Naive thymus-derived CD8-positive, alpha-beta T cell (primary cell): ENCODE results near the gene PTCD3. TPM values are rescaled to one million over a fixed set of nuclear protein-coding genes. Genes with fewer than 3 reads are reported as not detected.
A peak's percentile ranks its signal among the peaks of the same experiment; 100 is the strongest.

ENCODE experiments used
- ATAC-seq, 2 donors: fragments of 150-1000 bp; cut with Tn5 transposase in 1 of 2; sonication (Bioruptor Pico), chemical (Tn5 transposase) in 1 of 2; 1 replicate in 1 of 2; 2 replicates in 1 of 2; pipeline ENCODE4 v1.10.0; 2021; ENCODE audit warnings: mild to moderate bottlenecking in 2 of 2, moderate library complexity in 2 of 2
- POLR2A ChIA-PET: fragments of 350-600 bp; sonication (Branson Sonifier 250); formaldehyde crosslinking; loops from one replicate; lab custom pipeline; 2021; ENCODE audit warnings: antibody characterized with exemption; lab: Charles Lee
- DNase-seq, 10 donors: peaks; one replicate each; pipeline versions ENCODE4 v3.0.0 to v3.0.0-alpha.2; 2020 to 2022
- H3K27ac Mint-ChIP-seq, 10 donors: one replicate each; pipeline ENCODE4 v1.8.0; 2020 to 2022; ENCODE audit warnings: mild to moderate bottlenecking in 10 of 10, mixed read lengths in 10 of 10, moderate library complexity in 4 of 10, inconsistent platforms in 1 of 10
- H3K27me3 Mint-ChIP-seq, 5 donors: one replicate each; pipeline ENCODE4 v1.8.0; 2021 to 2022; ENCODE audit warnings: mixed read lengths in 5 of 5
- H3K36me3 Mint-ChIP-seq, 3 donors: one replicate each; pipeline ENCODE4 v1.8.0; 2020 to 2022; ENCODE audit warnings: mixed read lengths in 3 of 3, mild to moderate bottlenecking in 2 of 3, inconsistent platforms in 1 of 3
- H3K4me1 Mint-ChIP-seq, 4 donors: one replicate each; pipeline ENCODE4 v1.8.0; 2021 to 2022; ENCODE audit warnings: mixed read lengths in 4 of 4
- H3K4me3 Mint-ChIP-seq, 10 donors: one replicate each; pipeline ENCODE4 v1.8.0; 2020 to 2022; ENCODE audit warnings: mild to moderate bottlenecking in 10 of 10, mixed read lengths in 10 of 10, moderate library complexity in 6 of 10, inconsistent platforms in 1 of 10
- H3K9me3 Mint-ChIP-seq, 9 donors: one replicate each; pipeline ENCODE4 v1.8.0; 2020 to 2022; ENCODE audit warnings: mixed read lengths in 9 of 9, mild to moderate bottlenecking in 3 of 9, inconsistent platforms in 1 of 9, moderate library complexity in 1 of 9
- polyA plus RNA-seq, 3 donors: library from polyadenylated mRNA; unstranded; fragments of 300-500 nt; fragmentation: Illumina TruSeq; gene quantifications; one replicate each; pipeline ENCODE4 v1.2.3, GENCODE V29; 2021
- total RNA-seq, 8 experiments: library from RNA in 2 of 8; stranded (reverse) in 2 of 8; gene quantifications; one replicate each; pipeline ENCODE4 v1.2.3 and lab custom pipeline; 2021 to 2026

Gene PTCD3
- total and polyA plus RNA-seq, 5 experiments from 2014 or later, result 41.5 to 202 (median 42.1) TPM

GRCh38 chr2:86135653-86136052 is 29.6 kb downstream of the PTCD3 start:
- H3K4me1 Mint-ChIP-seq, result peaks cover 6 to 20% (median 16%) of the 10 kb centered on the region in 4 donors
- H3K27ac Mint-ChIP-seq, result no peak overlapping the region
- DNase-seq, result no peak
- no peak overlapping the region for H3K4me3 Mint-ChIP-seq
- peaks cover 22 to 97% (median 58%) of the 10 kb centered on the region in 3 donors for H3K36me3 Mint-ChIP-seq
- ATAC-seq, result no peak
- POLR2A ChIA-PET, result no interaction called here
- H3K27me3 Mint-ChIP-seq, result no peaks in the 10 kb centered on the region
- no peaks in the 10 kb centered on the region for H3K9me3 Mint-ChIP-seq

DNA sequence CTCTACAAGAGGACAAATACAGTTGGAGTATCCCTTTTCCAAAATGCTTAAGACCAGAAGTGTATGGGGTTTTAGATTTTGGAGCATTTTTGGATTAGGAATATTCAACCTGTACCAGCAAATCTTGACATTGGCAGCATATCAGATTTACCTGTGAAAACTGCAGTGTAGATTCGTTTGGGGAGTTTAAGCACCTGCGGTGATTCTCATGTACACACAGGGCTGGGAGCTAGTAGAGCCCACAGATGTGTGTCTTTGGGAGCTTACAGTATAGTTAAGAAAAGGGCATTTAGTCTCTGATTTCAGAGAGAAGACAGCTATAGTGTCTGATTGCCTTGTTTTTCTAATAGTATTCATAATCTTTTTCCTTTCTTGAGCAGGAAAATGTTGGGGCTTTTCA is 30.1 kb downstream of the PTCD3 start:
- Mint-ChIP-seq H3K4me1 (peaks cover 6 to 20% (median 16%) of the 10 kb centered on the region in 4 donors), H3K36me3 (peaks cover 22 to 96% (median 58%) of the 10 kb centered on the region in 3 donors), H3K27me3 (no peaks in the 10 kb centered on the region), H3K9me3 (no peaks in the 10 kb centered on the region), H3K27ac (peak overlapping the region in 3 of 10 donors; percentile 37 to 73 (median 58)), H3K4me3 (no peak overlapping the region)
- POLR2A ChIA-PET, result interaction anchor here (0.5 kb wide), 1 partner anchor 199 kb away, joined by 4 read pairs; no protein-coding TSS in a partner anchor
- DNase-seq, result no peak
- no peak for ATAC-seq

DNA sequence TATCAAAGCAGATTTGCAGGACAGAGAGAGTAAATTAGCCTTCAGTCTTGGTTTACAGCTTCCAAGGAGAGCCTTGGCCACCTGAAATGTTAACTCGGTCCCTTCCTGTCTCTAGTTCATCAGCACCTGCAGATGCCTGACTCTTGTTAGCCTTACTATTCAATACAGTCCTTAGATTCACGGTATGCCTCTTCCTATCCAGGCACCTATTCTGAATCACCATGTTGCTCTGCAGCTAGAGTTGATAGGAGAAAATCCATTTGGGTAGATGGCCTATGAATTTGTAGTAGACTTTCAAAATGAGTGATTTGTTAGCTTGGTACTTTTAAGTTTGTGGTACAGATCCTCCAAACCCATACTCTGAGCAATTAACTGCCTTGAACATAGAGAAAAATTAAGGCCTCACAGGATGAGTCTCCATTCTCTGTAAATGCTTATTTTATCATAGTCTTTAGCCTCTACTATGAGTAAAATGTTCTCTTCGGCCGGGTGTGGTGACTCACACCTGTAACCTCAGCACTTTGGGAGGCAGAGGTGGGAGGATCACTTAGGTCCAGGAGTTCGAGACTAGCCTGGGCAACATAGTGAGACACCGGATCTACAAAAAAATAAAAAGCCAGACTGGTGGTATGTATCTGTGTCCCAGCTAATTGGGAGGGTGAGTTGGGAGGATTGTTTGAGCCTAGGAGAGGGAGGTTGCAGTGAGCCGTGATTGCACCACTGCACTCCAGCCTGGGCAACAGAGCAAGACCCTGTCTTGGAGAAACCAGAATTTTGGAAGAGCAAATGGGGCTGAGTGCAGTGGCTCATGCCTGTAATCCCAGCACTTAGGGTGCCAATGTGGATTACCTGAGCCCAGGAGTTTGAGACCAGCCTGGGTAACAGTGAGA is 32.9 kb downstream of the PTCD3 start:
- Mint-ChIP-seq H3K9me3 (no peaks in the 10 kb centered on the region), H3K4me3 (peak overlapping the region in 1 of 10 donors; percentile 4), H3K4me1 (peaks cover 6 to 20% (median 16%) of the 10 kb centered on the region in 4 donors), H3K36me3 (peaks cover 18 to 89% (median 46%) of the 10 kb centered on the region in 3 donors), H3K27ac (peak overlapping the region; percentile 11 to 94 (median 66)), H3K27me3 (no peaks in the 10 kb centered on the region)
- DNase-seq (no peak), ATAC-seq (no peak)
- POLR2A ChIA-PET, result interaction anchor here (0.6 kb wide), 1 partner anchor 605 kb away, joined by 4 read pairs; no protein-coding TSS in a partner anchor

GRCh38 chr2:86139981-86140380 is 33.9 kb downstream of the PTCD3 start:
- peak overlapping the region in 8 of 10 donors; percentile 11 to 93 (median 72) for H3K27ac Mint-ChIP-seq
- ATAC-seq, result peak; percentile 53 to 77
- no peaks in the 10 kb centered on the region for H3K9me3 Mint-ChIP-seq
- peaks cover 13 to 89% (median 42%) of the 10 kb centered on the region in 3 donors for H3K36me3 Mint-ChIP-seq
- no peak overlapping the region for H3K4me3 Mint-ChIP-seq
- peaks cover 6 to 20% (median 16%) of the 10 kb centered on the region in 4 donors for H3K4me1 Mint-ChIP-seq
- DNase-seq, result peak in 3 of 10 donors; percentile 5 to 31 (median 18)
- H3K27me3 Mint-ChIP-seq, result no peaks in the 10 kb centered on the region
- POLR2A ChIA-PET, result interaction anchor here (1.0 kb wide), 1 partner anchor 66 kb away, joined by 5 read pairs; no protein-coding TSS in a partner anchor

DNA sequence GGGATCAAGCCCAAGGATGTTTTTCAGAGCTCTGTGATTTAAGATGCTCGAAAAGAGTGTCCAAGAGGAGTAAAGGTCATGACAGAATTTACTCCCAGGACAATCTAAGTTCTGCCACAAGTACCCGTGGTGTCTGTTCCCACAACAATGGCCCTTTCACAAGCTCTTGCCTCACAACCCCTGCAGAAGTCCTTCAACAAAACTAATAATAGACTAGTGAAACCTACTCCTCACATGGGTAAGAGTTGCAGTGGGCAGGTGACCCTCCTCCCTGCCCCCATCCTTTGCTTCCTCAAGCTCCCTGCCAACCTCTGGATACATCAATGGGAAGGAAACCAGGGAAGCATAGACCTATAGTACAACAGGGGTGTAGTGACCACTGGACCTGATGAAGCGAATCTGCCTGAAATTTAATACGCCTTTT is 34.9 kb downstream of the PTCD3 start:
- peaks cover 6 to 20% (median 16%) of the 10 kb centered on the region in 4 donors for H3K4me1 Mint-ChIP-seq
- H3K4me3 Mint-ChIP-seq, result no peak overlapping the region
- no peaks in the 10 kb centered on the region for H3K27me3 Mint-ChIP-seq
- H3K27ac Mint-ChIP-seq, result peak overlapping the region in 7 of 10 donors; percentile 9 to 69 (median 49)
- ATAC-seq (no peak), DNase-seq (no peak)
- POLR2A ChIA-PET, result no interaction called here
- no peaks in the 10 kb centered on the region for H3K9me3 Mint-ChIP-seq
- peaks cover 13 to 89% (median 34%) of the 10 kb centered on the region in 3 donors for H3K36me3 Mint-ChIP-seq

DNA sequence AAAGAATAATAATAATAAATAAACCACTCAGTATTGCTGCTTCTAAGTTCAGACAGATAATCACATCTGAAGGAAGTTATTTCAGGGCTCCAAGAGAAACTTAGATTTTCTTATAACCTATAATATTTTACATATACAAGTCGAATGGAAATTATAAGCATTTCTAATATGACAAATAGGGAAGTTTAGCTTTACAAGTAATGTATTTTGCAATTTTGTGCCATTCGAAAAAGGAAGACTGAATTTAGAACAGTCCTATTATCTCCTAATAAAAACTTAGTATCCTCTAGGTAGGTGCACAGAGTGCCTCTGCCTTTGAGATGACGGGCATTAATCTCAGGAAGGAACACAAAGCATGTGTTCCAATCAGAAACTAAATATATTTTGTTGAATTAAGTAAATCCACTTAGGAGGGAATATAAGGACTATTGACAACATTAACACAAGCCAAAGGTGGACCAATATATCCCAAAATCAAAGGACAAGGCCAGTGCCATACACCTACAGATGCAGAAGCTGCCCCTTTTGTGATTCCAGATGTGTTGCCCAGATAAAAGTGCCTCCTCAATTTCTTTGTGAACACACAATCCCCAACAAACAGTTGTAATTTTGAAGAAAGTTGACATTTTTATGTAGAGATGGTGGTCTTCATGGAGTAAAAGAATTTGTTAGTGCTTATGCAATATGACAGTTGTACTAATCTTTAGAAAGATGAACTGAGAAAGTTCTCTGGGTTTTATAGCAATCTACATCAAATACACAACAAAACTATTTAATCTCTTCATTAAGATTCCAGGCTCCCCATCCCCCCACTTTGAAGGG is 36.6 kb downstream of the PTCD3 start:
- POLR2A ChIA-PET, result interaction anchor here (0.6 kb wide), 1 partner anchor 57 kb away, joined by 3 read pairs; no protein-coding TSS in a partner anchor
- H3K4me3 Mint-ChIP-seq, result no peak overlapping the region
- H3K9me3 Mint-ChIP-seq, result no peaks in the 10 kb centered on the region
- ATAC-seq (no peak), DNase-seq (no peak)
- H3K27me3 Mint-ChIP-seq, result no peaks in the 10 kb centered on the region
- peaks cover 6 to 20% (median 16%) of the 10 kb centered on the region in 4 donors for H3K4me1 Mint-ChIP-seq
- H3K27ac Mint-ChIP-seq, result peak overlapping the region in 5 of 10 donors; percentile 11 to 51 (median 34)
- peaks cover 13 to 87% (median 21%) of the 10 kb centered on the region in 3 donors for H3K36me3 Mint-ChIP-seq

DNA sequence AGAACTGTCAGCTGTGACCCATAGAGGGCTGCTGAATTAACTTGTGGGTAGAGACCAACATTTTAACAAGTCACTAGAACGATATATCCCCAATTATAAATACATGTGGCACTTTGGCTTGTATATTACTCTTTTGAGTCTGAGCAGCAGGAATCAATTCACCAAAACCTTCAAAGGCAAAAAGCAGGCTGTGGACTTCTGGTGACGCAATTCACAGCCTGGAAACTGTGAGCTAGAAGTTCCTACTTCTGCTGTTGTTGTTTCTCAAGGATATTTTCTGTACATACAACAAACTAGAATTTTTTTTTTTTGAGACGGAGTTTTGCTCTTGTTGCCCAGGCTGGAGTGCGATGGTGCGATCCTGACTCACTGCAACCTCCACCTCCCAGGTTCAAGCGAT is 37.3 kb downstream of the PTCD3 start:
- H3K27me3 Mint-ChIP-seq, result no peaks in the 10 kb centered on the region
- H3K4me1 Mint-ChIP-seq, result peaks cover 6 to 20% (median 16%) of the 10 kb centered on the region in 4 donors
- ATAC-seq (no peak), DNase-seq (no peak)
- H3K27ac Mint-ChIP-seq, result peak overlapping the region in 5 of 10 donors; percentile 28 to 66 (median 44)
- POLR2A ChIA-PET, result interaction anchor here (0.6 kb wide), 1 partner anchor 58 kb away, joined by 3 read pairs; no protein-coding TSS in a partner anchor
- H3K9me3 Mint-ChIP-seq, result no peaks in the 10 kb centered on the region
- H3K4me3 Mint-ChIP-seq, result no peak overlapping the region
- H3K36me3 Mint-ChIP-seq, result peaks cover 7 to 87% (median 18%) of the 10 kb centered on the region in 3 donors

GRCh38 chr2:86143926-86144685 is 38.1 kb downstream of the PTCD3 start:
- Mint-ChIP-seq H3K36me3 (peaks cover 2 to 87% (median 15%) of the 10 kb centered on the region in 3 donors), H3K4me1 (peaks cover 5 to 15% (median 14%) of the 10 kb centered on the region in 4 donors), H3K27me3 (no peaks in the 10 kb centered on the region), H3K27ac (peak overlapping the region in 4 of 10 donors; percentile 31 to 86 (median 54)), H3K4me3 (no peak overlapping the region), H3K9me3 (no peaks in the 10 kb centered on the region)
- ATAC-seq, result no peak
- POLR2A ChIA-PET, result interaction anchor here (1.2 kb wide), 1 partner anchor 16 kb away, joined by 3 read pairs; no protein-coding TSS in a partner anchor
- no peak for DNase-seq

GRCh38 chr2:86147793-86148192 is 41.8 kb downstream of the PTCD3 start:
- Mint-ChIP-seq H3K9me3 (no peaks in the 10 kb centered on the region), H3K4me1 (peaks cover 0 to 5% (median under 1%) of the 10 kb centered on the region in 4 donors), H3K4me3 (no peak overlapping the region), H3K36me3 (peaks cover 0 to 96% (median 30%) of the 10 kb centered on the region in 3 donors), H3K27me3 (no peaks in the 10 kb centered on the region), H3K27ac (peak overlapping the region in 4 of 10 donors; percentile 9 to 25 (median 16))
- DNase-seq (no peak), ATAC-seq (no peak)
- POLR2A ChIA-PET, result no interaction called here

GRCh38 chr2:86150502-86150901 is 44.5 kb downstream of the PTCD3 start:
- Mint-ChIP-seq H3K9me3 (no peaks in the 10 kb centered on the region), H3K27ac (peak overlapping the region in 5 of 10 donors; percentile 4 to 57 (median 49)), H3K36me3 (peaks cover 0 to 89% (median 27%) of the 10 kb centered on the region in 3 donors), H3K4me1 (peaks cover 0 to 7% (median 1%) of the 10 kb centered on the region in 4 donors), H3K27me3 (no peaks in the 10 kb centered on the region), H3K4me3 (no peak overlapping the region)
- ATAC-seq (no peak), DNase-seq (no peak)
- POLR2A ChIA-PET, result interaction anchor here (0.6 to 1.7 kb wide), 2 partner anchors 31 to 290 kb away, joined by 3 to 5 read pairs; partner anchors contain the start of gene KDM3A

DNA sequence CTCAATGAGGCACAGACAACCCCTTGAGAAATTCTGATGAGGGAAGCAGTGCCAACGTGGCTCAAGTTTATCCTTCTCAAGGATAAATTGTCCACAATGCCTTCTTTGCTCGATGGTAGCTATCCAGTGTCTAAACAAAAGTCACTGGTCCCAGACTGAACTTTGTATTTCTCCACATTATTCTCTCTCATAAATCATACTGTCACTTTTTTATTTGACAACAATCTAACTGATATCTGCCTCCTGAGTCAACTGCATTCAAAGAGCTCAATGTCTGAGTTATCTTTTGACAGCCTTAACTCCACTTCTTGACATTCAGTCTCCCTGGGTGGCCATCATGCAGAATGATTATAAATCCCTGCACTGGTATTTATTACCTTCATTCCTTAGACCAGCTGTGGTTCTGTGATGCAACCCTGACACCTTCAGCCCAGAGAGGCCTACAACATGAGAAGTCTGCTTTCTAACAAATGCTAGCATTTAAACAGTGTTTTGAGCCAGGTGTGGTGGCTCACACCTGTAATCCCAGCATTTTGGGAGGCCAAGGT is 51.0 kb downstream of the PTCD3 start:
- no peaks in the 10 kb centered on the region for H3K27me3 Mint-ChIP-seq
- ATAC-seq, result no peak
- no peaks in the 10 kb centered on the region for H3K9me3 Mint-ChIP-seq
- peaks cover 0 to 84% (median 15%) of the 10 kb centered on the region in 3 donors for H3K36me3 Mint-ChIP-seq
- H3K27ac Mint-ChIP-seq, result peak overlapping the region in 1 of 10 donors; percentile 72
- POLR2A ChIA-PET, result interaction anchor here (0.7 to 0.8 kb wide), 2 partner anchors 29 to 284 kb away, joined by 4 to 6 read pairs; no protein-coding TSS in a partner anchor
- peaks cover 0 to 3% (median 1%) of the 10 kb centered on the region in 4 donors for H3K4me1 Mint-ChIP-seq
- DNase-seq, result no peak
- no peak overlapping the region for H3K4me3 Mint-ChIP-seq
